COLO829 (cell line): ENCODE data around the gene FAM83B.
"Not testable (repeated sequence)": the region's sequence is repeated elsewhere in the genome, so short reads cannot be mapped to it uniquely, and the experiment has no call there.

Experiments
- DNase-seq: peaks from one replicate; pipeline ENCODE4 v3.0.0; 2012; ENCODE audit warnings: low spot score

FAM83B gene

GRCh38 chr6:54899442-54899841, 52.9 kb downstream of the FAM83B start:
- DNase-seq = no peak

- DNase-seq = no peak
These were observed 53.4 kb downstream of the FAM83B start for GRCh38 chr6:54899986-54900385.

DNA sequence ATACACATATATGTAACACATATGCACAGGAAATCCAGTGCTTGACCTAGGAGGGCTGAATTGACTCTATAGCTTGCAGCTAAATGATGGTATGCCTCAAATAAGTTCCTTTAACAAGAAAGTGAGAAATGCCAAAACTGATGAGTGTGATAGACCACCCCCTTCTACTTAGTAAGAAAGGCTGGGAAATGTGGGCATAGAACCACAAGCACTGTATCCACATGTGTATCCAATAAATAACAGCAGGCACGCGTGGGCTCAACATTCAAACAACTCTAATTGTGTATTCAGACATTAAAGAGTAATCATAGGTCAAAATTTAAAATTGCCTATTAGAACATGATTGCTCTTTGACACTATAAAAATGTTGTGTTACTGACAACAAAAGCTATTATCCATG, 54.1 kb downstream of the FAM83B start:
- DNase-seq = no peak

DNA sequence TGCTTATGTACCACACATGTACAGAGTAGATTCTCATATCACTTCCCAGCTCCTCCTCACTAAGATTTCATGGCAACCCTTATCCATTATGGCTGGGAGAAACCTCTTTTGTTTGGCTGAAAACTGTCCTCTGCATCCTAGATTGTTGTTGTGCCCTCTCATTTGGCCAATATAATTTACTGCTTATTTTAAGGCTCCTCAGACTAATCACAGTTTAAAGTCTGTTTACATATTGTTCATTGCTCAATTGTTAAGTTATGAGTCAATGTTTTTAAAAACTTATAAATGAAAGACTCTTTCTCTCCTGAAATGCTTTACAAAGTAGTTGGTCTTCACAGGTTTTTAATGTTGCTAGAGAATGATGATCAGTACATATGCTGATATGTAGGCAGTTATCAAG, 57.3 kb downstream of the FAM83B start:
- no peak for DNase-seq

DNA sequence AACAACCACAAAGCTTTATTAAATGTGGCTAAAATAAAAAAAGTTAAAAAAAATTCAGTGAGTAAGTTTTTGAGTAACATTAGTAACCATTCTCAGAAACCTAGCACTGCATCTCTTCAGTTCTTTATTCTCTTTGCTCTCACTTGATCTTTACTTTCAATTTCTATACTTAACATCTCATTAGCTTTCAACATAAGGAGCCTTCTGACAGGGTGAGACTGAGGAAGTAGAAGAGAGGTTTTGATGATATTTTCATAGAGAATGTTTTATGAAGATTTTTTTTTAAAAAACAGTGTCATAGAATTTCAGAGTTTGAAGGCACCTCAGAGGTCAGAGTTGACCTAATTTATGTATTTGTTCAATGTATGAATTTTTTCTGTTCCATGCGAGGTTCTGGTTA, 60.8 kb downstream of the FAM83B start:
- DNase-seq = no peak

GRCh38 chr6:54909184-54909583, 62.6 kb downstream of the FAM83B start:
- DNase-seq = no peak

DNA sequence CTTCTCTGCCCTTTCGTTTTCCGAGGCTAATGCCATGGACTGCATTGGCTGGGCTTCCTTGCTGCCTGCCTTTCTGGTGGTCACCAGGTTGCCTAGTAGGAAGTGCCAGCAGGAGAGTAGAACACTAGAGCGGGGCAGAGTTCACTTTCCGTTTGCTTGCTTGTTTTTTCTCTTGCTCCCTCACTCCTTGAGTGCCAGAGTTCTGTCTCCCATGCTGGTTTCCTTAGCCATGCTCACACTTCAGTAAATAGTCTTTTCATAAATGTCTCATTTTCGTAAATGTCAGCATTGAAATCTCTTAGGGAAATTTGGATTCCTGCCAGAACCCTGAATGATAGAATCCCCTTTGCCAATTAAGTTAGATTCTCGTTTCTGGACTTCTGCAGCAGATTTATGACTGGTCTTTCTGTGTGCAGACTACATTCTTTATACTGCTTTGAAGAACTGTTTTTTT, 63.9 kb downstream of the FAM83B start:
- DNase-seq = peak; percentile 25

GRCh38 chr6:54910921-54911320, 64.3 kb downstream of the FAM83B start:
- DNase-seq = no peak

DNA sequence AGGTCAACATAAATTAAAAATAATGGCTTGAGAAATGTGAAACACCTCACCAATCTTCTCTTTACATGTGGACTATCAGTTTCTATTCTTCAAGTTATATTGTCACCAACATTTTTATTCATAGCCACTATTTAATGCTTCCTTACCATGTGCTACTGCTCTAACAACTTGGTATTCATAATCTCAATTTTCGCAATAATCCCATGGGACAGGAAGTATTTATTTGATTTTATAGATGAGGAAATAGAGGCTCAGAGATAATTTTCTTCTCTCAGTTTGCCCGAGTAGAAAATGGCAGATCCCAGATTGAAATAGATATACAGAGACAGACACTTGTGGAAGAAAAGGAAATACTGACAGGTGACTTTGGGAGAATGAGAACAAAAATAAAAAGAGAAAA, 66.6 kb downstream of the FAM83B start:
- no peak for DNase-seq

- DNase-seq = peak; percentile 16
These were observed 70.3 kb downstream of the FAM83B start for GRCh38 chr6:54916858-54917257.

GRCh38 chr6:54920628-54921027, 74.1 kb downstream of the FAM83B start:
- no peak for DNase-seq

GRCh38 chr6:54921891-54922290, 75.3 kb downstream of the FAM83B start:
- DNase-seq = no peak

DNA sequence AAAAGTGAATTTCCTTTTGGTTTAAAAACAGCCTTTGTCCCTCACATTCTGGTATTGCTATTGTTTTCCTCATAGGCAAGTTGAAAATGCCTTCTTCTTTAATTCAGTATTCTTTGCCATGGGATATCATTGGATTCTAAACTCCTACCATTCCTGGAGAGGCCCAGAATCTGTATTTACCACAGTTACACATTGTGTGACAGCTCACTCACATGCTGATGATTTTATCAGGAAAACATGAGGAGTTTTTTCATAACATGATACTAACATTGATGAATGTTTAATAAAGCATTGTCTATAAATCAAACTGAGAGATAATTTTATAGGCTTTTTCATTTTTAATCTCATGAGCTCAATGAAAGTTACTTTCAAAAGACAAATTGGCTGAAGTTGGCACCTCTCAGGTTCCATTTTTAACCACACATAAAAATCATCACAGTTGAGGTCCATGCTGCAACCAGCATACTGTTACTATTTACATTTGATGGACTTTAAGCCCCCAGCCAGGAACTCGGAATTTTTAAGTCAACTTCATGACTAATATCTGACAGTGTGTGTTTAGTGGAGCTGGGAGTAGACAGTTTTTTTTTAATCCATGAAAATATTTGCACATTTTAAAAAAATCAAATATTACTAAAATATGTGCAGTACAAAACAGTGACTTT, 82.8 kb downstream of the FAM83B start:
- DNase-seq = no peak

- DNase-seq = no peak
These were observed 86.1 kb downstream of the FAM83B start for GRCh38 chr6:54932622-54933021.

DNA sequence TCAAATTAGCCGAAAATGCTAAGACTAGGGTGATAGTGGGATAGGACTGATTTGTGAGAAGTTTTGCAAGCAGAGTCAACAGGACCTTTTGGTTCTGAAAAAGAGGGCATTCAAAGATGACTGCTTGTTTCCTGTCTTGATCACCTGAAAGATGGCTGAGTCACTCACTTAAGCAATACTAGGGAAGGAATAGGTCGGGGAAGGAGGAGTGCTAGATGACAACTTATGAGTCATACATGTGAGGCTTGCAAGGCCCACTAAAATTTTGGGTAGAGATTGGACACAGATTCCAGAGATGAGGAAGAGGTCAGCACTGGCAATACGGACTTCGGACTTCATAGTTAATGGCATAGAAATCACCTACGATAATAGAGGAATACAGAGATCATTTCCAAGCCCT, 89.2 kb downstream of the FAM83B start:
- DNase-seq = peak; percentile 2

- DNase-seq = no peak
These were observed 90.8 kb downstream of the FAM83B start for GRCh38 chr6:54937371-54937770.

DNA sequence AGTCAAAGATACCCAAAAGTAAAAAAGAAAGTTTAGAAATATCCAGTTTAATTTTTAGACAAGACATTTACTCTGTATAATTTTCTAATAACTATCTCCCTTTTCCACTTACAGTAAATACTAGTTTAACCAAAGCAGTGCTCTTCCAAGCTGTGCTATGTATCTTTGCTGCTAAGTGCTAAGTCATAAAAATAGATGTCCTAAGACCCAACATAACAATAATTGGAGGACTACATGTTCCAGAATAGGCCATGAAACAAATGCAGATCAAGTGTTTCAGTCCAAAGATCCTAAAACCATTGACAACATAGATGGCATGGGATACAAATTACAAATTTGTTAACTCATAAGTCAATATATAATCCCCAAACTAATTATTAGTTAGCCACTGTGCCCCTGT, 111.1 kb downstream of the FAM83B start:
- DNase-seq = no peak

- no peak for DNase-seq
These were observed 111.9 kb downstream of the FAM83B start for GRCh38 chr6:54958446-54958845.

- no peak for DNase-seq
These were observed 113.2 kb downstream of the FAM83B start for GRCh38 chr6:54959820-54960219.

GRCh38 chr6:54961372-54961771, 114.8 kb downstream of the FAM83B start:
- DNase-seq = not testable (repeated sequence)

DNA sequence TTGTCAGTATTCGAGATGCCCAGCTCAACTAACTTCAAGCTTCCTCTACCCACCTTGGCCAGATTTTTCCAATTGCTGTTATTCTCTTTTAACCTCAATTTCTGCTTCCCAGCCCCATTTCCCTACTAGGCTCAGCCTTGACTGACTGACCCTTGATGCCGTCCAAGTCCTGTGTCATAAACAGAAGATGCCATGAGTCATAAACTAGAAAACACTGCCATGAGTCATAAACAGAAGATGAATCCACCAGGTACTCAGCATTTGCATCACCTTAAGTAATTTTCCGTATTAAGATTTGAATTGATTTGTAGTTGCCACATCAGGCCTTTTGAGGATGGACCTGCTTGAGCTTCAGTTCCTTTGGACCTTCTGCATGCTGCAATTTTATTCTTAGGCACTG, 123.8 kb downstream of the FAM83B start:
- DNase-seq = no peak

DNA sequence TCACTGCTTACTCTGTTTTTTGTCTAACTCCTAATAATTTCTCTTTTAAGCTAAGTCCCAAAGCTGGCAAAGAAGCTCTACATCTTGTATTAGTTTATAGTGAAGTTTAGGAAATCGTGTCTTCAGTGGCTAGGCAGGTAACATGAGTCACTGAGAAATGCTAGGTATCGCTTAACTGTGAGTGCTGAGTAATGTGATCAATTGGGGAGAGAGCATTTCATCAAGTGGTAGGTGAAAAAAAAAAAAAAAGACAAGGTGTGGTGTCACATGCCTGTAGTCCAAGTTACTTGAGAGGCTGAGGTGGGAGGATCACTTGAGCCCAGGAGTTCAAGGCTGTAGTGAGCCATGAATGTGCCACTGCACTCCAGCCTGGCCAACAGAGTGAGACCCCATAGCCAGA, 125.3 kb downstream of the FAM83B start:
- DNase-seq = no peak

DNA sequence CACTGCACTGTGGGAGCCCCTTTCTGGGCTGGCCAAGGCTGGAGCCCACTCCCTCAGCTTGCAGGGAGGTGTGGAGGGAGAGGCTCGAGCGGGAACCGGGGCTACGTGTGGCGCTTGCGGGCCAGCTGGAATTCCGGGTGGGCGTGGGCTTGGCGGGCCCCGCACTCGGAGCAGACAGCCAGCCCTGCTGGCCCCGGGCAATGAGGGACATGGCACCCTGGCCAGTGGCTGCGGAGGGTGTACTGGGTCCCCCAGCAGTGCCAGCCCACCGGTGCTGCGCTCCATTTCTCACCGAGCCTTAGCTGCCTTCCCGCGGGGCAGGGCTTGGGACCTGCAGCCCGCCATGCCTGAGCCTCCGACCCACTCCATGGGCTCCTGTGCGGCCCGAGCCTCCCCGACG, 132.6 kb downstream of the FAM83B start:
- not testable (repeated sequence) for DNase-seq

- no peak for DNase-seq
These were observed 134.1 kb downstream of the FAM83B start for GRCh38 chr6:54980511-54981275.
